NCI-H2081 treated with DMSO at 0.1 percent for 48 hours (cell line): ENCODE measurements around the gene ZNF423.

Source experiments
- DNase-seq: peaks from one replicate; lab custom pipeline; 2025; lab: John Stamatoyannopoulos, UW

Gene ZNF423

GRCh38 chr16:49470513-49470991 lies 385.4 kb downstream of the ZNF423 start:
- DNase-seq: no peak

GRCh38 chr16:49469930-49470451 lies 385.9 kb downstream of the ZNF423 start:
- DNase-seq: no peak

- DNase-seq: no peak
Observed at GRCh38 chr16:49469311-49469670, 386.6 kb downstream of the ZNF423 start.

GRCh38 chr16:49468611-49469310 lies 387.2 kb downstream of the ZNF423 start:
- no peak for DNase-seq

- DNase-seq: no peak
Observed at GRCh38 chr16:49467540-49468372, 388.2 kb downstream of the ZNF423 start.

GRCh38 chr16:49466881-49467280 lies 389.0 kb downstream of the ZNF423 start:
- no peak for DNase-seq

- no peak for DNase-seq
Observed at GRCh38 chr16:49466529-49466831, 389.4 kb downstream of the ZNF423 start.

GRCh38 chr16:49465661-49466528 lies 390.0 kb downstream of the ZNF423 start:
- no peak for DNase-seq

- no peak for DNase-seq
Observed at GRCh38 chr16:49464877-49465504, 390.9 kb downstream of the ZNF423 start.

- DNase-seq: no peak
Observed at GRCh38 chr16:49464093-49464492, 391.8 kb downstream of the ZNF423 start.

GRCh38 chr16:49463529-49463928 lies 392.4 kb downstream of the ZNF423 start:
- DNase-seq: no peak

- no peak for DNase-seq
Observed at GRCh38 chr16:49462989-49463371, 392.9 kb downstream of the ZNF423 start.

GRCh38 chr16:49462362-49462988 lies 393.4 kb downstream of the ZNF423 start:
- no peak for DNase-seq

- DNase-seq: no peak
Observed at GRCh38 chr16:49461517-49461951, 394.4 kb downstream of the ZNF423 start.

GRCh38 chr16:49460786-49461470 lies 395.0 kb downstream of the ZNF423 start:
- no peak for DNase-seq

GRCh38 chr16:49459953-49460735 lies 395.8 kb downstream of the ZNF423 start:
- no peak for DNase-seq

GRCh38 chr16:49458656-49459445 lies 397.1 kb downstream of the ZNF423 start:
- DNase-seq: no peak

- no peak for DNase-seq
Observed at GRCh38 chr16:49458243-49458642, 397.7 kb downstream of the ZNF423 start.

GRCh38 chr16:49457196-49457595 lies 398.7 kb downstream of the ZNF423 start:
- DNase-seq: no peak
